GM12878 (cell line): ENCODE data around the gene KCNQ1. TPM values are rescaled to one million over a fixed set of nuclear protein-coding genes. Genes with fewer than 3 reads are reported as not detected.

Experiments used
- ATAC-seq: fragments of 200-7000 bp; cut with Tn5 transposase; 3 replicates; pipeline ENCODE4 v1.9.1; 2020; ENCODE audit warnings: mild to moderate bottlenecking, moderate library complexity
- BruUV-seq: library from RNA; stranded (reverse); fragments of 400-500 nt; replicated peaks from 2 replicates; lab custom pipeline; 2021; lab: Mats Ljungman, UMichigan
- CTCF ChIA-PET: fragments of 300-600 bp; sonication (Branson Sonifier 250); formaldehyde crosslinking; extraction: SDS; loops from one replicate; lab custom pipeline; 2021; ENCODE audit warnings: inconsistent platforms; lab: Yijun Ruan, JAX
- POLR2A ChIA-PET: fragments of 350-600 bp; formaldehyde crosslinking; extraction: SDS; loops from one replicate; lab custom pipeline; 2021; ENCODE audit warnings: inconsistent platforms; lab: Charles Lee
- RAD21 ChIA-PET: fragments of 300-600 bp; sonication (Branson Sonifier 250); formaldehyde crosslinking; loops from one replicate; lab custom pipeline; 2023; ENCODE audit warnings: antibody characterized with exemption; ENCODE audit not compliant: unreplicated experiment; lab: Charles Lee
- SMC1A ChIA-PET: fragments of 300-600 bp; sonication (Branson Sonifier 250); formaldehyde crosslinking; loops from one replicate; lab custom pipeline; 2023; ENCODE audit not compliant: unreplicated experiment, uncharacterized antibody; lab: Charles Lee
- DNase-seq: peaks from one replicate; pipeline ENCODE4 v3.0.0-alpha.2; 2011; ENCODE audit warnings: low read depth, low spot score
- FAIRE-seq: peaks from 3 replicates; lab custom pipeline; 2011; peaks lifted over from hg19 to GRCh38; lab: Jason Lieb, UNC
- H2AFZ ChIP-seq: 2 replicates; pipeline ENCODE4 v1.6.0; 2011; ENCODE audit warnings: low read depth, low read length, control low read depth; ENCODE audit not compliant: control insufficient read depth
- H3K27ac ChIP-seq: 2 replicates; pipeline ENCODE4 v1.5.1; 2011; ENCODE audit warnings: control low read depth; ENCODE audit not compliant: control insufficient read depth, insufficient read depth
- H3K27me3 ChIP-seq, 2 experiments: replicated peaks in 1 of 2; 2 replicates each; pipeline versions ENCODE4 v1.6.0 to v1.6.1; 2011; ENCODE audit warnings: low read length in 1 of 2; ENCODE audit not compliant: control insufficient read depth in 2 of 2, insufficient read depth in 2 of 2
- H3K36me3 ChIP-seq, 2 experiments: 2 replicates each; pipeline ENCODE4 v1.5.1; 2011; ENCODE audit warnings: low read length in 1 of 2; ENCODE audit not compliant: control insufficient read depth in 2 of 2, insufficient read depth in 2 of 2
- H3K4me1 ChIP-seq: 2 replicates; pipeline ENCODE4 v1.6.1; 2011; ENCODE audit warnings: mild to moderate bottlenecking, low read length, moderate library complexity, mixed read lengths; ENCODE audit not compliant: control insufficient read depth, insufficient read depth
- H3K4me2 ChIP-seq: 2 replicates; pipeline ENCODE4 v1.6.0; 2011; ENCODE audit warnings: control low read depth; ENCODE audit not compliant: control insufficient read depth, insufficient read depth
- H3K4me3 ChIP-seq: fragments of 200-600 bp; sonication (generic); 2 replicates; pipeline ENCODE4 v1.5.1; 2016
- H3K79me2 ChIP-seq: 2 replicates; pipeline ENCODE4 v1.6.0; 2011; ENCODE audit warnings: low read length; ENCODE audit not compliant: control insufficient read depth, insufficient read depth
- H3K9ac ChIP-seq: 2 replicates; pipeline ENCODE4 v1.8.0; 2011; ENCODE audit warnings: low read length, control low read depth, mixed read lengths; ENCODE audit not compliant: control insufficient read depth, insufficient read depth
- H3K9me3 ChIP-seq: replicated peaks from 3 replicates; pipeline ENCODE4 v1.5.1; 2011; ENCODE audit warnings: mild to moderate bottlenecking, low read length; ENCODE audit not compliant: control insufficient read depth, insufficient read depth
- H4K20me1 ChIP-seq: 2 replicates; pipeline ENCODE4 v1.6.0; 2011; ENCODE audit not compliant: control insufficient read depth, insufficient read depth
- ATF2 ChIP-seq: IDR thresholded peaks from 2 replicates; pipeline ENCODE4 v1.6.1; 2012; ENCODE audit warnings: low read length, inconsistent platforms
- BMI1 ChIP-seq: fragments of 450-650 bp; IDR thresholded peaks from 2 replicates; pipeline ENCODE4 v1.6.1; 2016; ENCODE audit warnings: mild to moderate bottlenecking, moderate library complexity, borderline replicate concordance
- ELK1 ChIP-seq: IDR thresholded peaks from 2 replicates; pipeline ENCODE4 v1.6.1; 2012; ENCODE audit warnings: low read depth, low read length, improper control_type of control experiment
- MXI1 ChIP-seq: fragments of 150-350 bp; IDR thresholded peaks from 2 replicates; pipeline ENCODE4 v1.6.1; 2011; ENCODE audit warnings: low read depth, mild to moderate bottlenecking, inconsistent platforms, low read length, improper control_type of control experiment
- NR2F1 ChIP-seq: fragments of 450-650 bp; conservative IDR thresholded peaks from 2 replicates; pipeline ENCODE4 v1.6.1; 2017; ENCODE audit warnings: mild to moderate bottlenecking
- PAX5 ChIP-seq: IDR thresholded peaks from 2 replicates; pipeline ENCODE4 v1.6.1; 2011; ENCODE audit warnings: low read depth, low read length, borderline replicate concordance
- RB1 ChIP-seq: fragments of 450-650 bp; formaldehyde crosslinking; IDR thresholded peaks from 2 replicates; pipeline ENCODE4 v1.6.1; 2017; ENCODE audit warnings: mild to moderate bottlenecking, borderline replicate concordance
- TCF3 ChIP-seq: IDR thresholded peaks from 2 replicates; pipeline ENCODE4 v1.6.1; 2012; ENCODE audit warnings: low read depth, mild to moderate bottlenecking, low read length, borderline replicate concordance; ENCODE audit not compliant: insufficient read depth
- USF1 ChIP-seq: IDR thresholded peaks from 2 replicates; pipeline ENCODE4 v1.6.1; 2011; ENCODE audit warnings: borderline replicate concordance, low read depth, mild to moderate bottlenecking, moderate library complexity, mixed read lengths, low read length; ENCODE audit not compliant: insufficient read depth; ENCODE audit errors: extremely low read length
- ZNF207 ChIP-seq: fragments of 450-650 bp; IDR thresholded peaks from 2 replicates; pipeline ENCODE4 v1.6.1; 2014; ENCODE audit warnings: antibody characterized with exemption, mild to moderate bottlenecking, borderline replicate concordance
- ZNF622 ChIP-seq: fragments of 450-650 bp; IDR thresholded peaks from 2 replicates; pipeline ENCODE4 v1.6.1; 2017; ENCODE audit warnings: mild to moderate bottlenecking, inconsistent platforms
- WGBS: methylation state at CpG from one replicate; pipeline ENCODE4 v1.1.6; 2016; ENCODE audit warnings: low lambda C conversion rate; ENCODE audit not compliant: insufficient replicate concordance, insufficient coverage; ENCODE audit errors: missing lambda C conversion rate; 5-methylcytosine and 5-hydroxymethylcytosine counted together
- in situ Hi-C: fragments of 300-500 bp; cut with MboI; formaldehyde crosslinking; loops from 9 replicates; pipeline ENCODE4 v1.14.3; 2018; ENCODE audit warnings: mixed read lengths
- intact Hi-C: fragments of 100-400 bp; cut with micrococcal nuclease; formaldehyde crosslinking; loops from one replicate; pipeline ENCODE4 v1.14.2; 2022; ENCODE audit not compliant: unreplicated experiment
- polyA plus RNA-seq, 11 experiments: library from polyadenylated mRNA; depleted of rRNA in 4 of 11; unstranded in 6 of 11; stranded (reverse) in 5 of 11; fragments of >200 nt; fragmentation: Nextera tagmentation in 4 of 11; fragmentation: Illumina TruSeq in 1 of 11; extraction: Ambion mirVana in 4 of 11; extraction: Trizol in 1 of 11; gene quantifications; 1 replicate in 1 of 11; 2 replicates in 10 of 11; pipeline versions ENCODE4 v1.2.1 to v1.2.3, GENCODE V29; 2011 to 2016; ENCODE audit warnings: inconsistent platforms in 2 of 11, missing spikeins in 2 of 11, low read depth in 1 of 11
- total RNA-seq, 4 experiments: library from RNA; depleted of rRNA in 3 of 4; stranded (reverse); fragments of >200 nt in 3 of 4; fragmentation: Illumina TruSeq in 1 of 4; extraction: Trizol in 1 of 4; gene quantifications; 2 replicates each; pipeline versions ENCODE4 v1.2.1 to v1.2.3, GENCODE V29; 2013 to 2021

The KCNQ1 gene
- total and polyA plus RNA-seq, 10 of the 15 experiments (the other 5 are each of a cell fraction or from before 2014, with no cell fraction given): 0.03 to 0.15 (median 0.12) TPM; not detected in 7

GRCh38 chr11:2534134-2534956 is 89.5 kb downstream of the KCNQ1 start:
- TF ChIP-seq PAX5 (no peak), ELK1 (no peak), ATF2 (no peak), ZNF622 (no peak), NR2F1 (no peak), BMI1 (no peak), USF1 (no peak), TCF3 (no peak), ZNF207 (no peak), RB1 (no peak), MXI1 (no peak)
- ATAC-seq: no peak
- H4K20me1 ChIP-seq: peaks cover 4% of the 10 kb centered on the region; the same call in 1 of the 2 replicates
- no peak overlapping the region for H3K27ac ChIP-seq
- H3K9ac ChIP-seq: no peak overlapping the region
- DNase-seq: no peak
- no peak overlapping the region for H2AFZ ChIP-seq
- SMC1A ChIA-PET: interaction anchor here (1.1 to 5.4 kb wide), 4 partner anchors 144 to 396 kb away, joined by 3 to 108 read pairs (median 4); no protein-coding TSS in a partner anchor
- no peak overlapping the region for H3K4me2 ChIP-seq
- peaks cover 1 to 3% of the 10 kb centered on the region in 2 experiments; a peak in 1 of 4 replicates for H3K27me3 ChIP-seq
- POLR2A ChIA-PET: no interaction called here
- H3K36me3 ChIP-seq: no peaks in the 10 kb centered on the region
- no peaks in the 10 kb centered on the region for H3K79me2 ChIP-seq
- peaks cover 8% of the 10 kb centered on the region for H3K4me1 ChIP-seq
- CTCF ChIA-PET: interaction anchor here (0.8 to 6.5 kb wide), 6 partner anchors 11 to 456 kb away, joined by 3 to 233 read pairs (median 6); partner anchors contain the start of gene CDKN1C
- no peaks in the 10 kb centered on the region for H3K9me3 ChIP-seq
- BruUV-seq: no TSS peak
- in situ Hi-C loops: loop anchor here (5.0 kb wide), 3 partner anchors 107 to 558 kb away; partner anchors contain the start of gene CDKN1C
- FAIRE-seq: no peak
- intact Hi-C loops: loop anchor here (5.0 to 10.0 kb wide), 2 partner anchors 340 to 558 kb away; no protein-coding TSS in a partner anchor
- RAD21 ChIA-PET: interaction anchor here (0.6 to 7.0 kb wide), 6 partner anchors 107 to 557 kb away, joined by 3 to 151 read pairs (median 4); no protein-coding TSS in a partner anchor
- no peak overlapping the region for H3K4me3 ChIP-seq
- WGBS: 68% methylated on average over 29 of the region's 31 CpGs
